Measurements from ENCODE around the gene HLA-DMB. TPM values are rescaled to one million over a fixed set of nuclear protein-coding genes. Genes with fewer than 3 reads are reported as not detected.

HLA-DMB gene
- total RNA-seq, 1 experiment from 2014 or later, result 35.9 TPM

DNA sequence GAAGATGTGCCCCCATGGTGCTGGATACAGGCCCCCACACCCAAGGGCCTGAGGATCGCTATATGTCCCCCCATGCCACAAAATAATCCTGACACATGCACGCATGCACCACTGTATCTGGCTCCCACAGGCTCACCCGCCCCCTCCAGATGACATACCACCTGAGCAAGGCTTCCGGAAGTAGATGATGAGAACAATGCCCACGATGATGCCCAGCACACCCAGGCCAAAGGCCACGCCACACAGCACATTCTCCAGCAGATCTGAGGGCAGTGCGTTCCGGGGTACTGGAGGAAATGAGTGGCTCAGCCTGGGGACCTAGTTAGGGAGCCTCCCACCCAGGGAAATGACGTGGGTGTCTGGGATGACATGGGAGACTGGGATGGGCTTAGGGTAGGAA, 8.3 kb upstream of the HLA-DMB start:
- peaks cover 2% of the 10 kb centered on the region for H3K9me3 Mint-ChIP-seq (ENCODE audit: low read depth, unreplicated experiment)
- TF ChIP-seq, protein P1, sequence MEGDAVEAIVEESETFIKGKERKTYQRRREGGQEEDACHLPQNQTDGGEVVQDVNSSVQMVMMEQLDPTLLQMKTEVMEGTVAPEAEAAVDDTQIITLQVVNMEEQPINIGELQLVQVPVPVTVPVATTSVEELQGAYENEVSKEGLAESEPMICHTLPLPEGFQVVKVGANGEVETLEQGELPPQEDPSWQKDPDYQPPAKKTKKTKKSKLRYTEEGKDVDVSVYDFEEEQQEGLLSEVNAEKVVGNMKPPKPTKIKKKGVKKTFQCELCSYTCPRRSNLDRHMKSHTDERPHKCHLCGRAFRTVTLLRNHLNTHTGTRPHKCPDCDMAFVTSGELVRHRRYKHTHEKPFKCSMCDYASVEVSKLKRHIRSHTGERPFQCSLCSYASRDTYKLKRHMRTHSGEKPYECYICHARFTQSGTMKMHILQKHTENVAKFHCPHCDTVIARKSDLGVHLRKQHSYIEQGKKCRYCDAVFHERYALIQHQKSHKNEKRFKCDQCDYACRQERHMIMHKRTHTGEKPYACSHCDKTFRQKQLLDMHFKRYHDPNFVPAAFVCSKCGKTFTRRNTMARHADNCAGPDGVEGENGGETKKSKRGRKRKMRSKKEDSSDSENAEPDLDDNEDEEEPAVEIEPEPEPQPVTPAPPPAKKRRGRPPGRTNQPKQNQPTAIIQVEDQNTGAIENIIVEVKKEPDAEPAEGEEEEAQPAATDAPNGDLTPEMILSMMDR (IDR thresholded peaks at IDR 0.05; ENCODE audit: unreplicated experiment), result no peak
- CTCF ChIA-PET, result interaction anchor here (2.4 kb wide), 1 partner anchor 63 kb away, joined by 8 read pairs; no protein-coding TSS in a partner anchor
- peaks cover 21% of the 10 kb centered on the region for H3K36me3 Mint-ChIP-seq (ENCODE audit: insufficient read depth, unreplicated experiment)
- no peak overlapping the region for H3K4me3 Mint-ChIP-seq (ENCODE audit: low read depth, unreplicated experiment)
- no peak for DNase-seq
- peaks cover 43% of the 10 kb centered on the region for H3K4me1 Mint-ChIP-seq (ENCODE audit: low read depth, unreplicated experiment)
- intact Hi-C loops (cut with micrococcal nuclease; ENCODE audit: unreplicated experiment), result no loop called here
- no peak overlapping the region for H3K27ac Mint-ChIP-seq (ENCODE audit: unreplicated experiment)
- no peaks in the 10 kb centered on the region for H3K27me3 Mint-ChIP-seq (ENCODE audit: unreplicated experiment)
- no TSS peak for BruUV-seq (replicated peaks)

DNA sequence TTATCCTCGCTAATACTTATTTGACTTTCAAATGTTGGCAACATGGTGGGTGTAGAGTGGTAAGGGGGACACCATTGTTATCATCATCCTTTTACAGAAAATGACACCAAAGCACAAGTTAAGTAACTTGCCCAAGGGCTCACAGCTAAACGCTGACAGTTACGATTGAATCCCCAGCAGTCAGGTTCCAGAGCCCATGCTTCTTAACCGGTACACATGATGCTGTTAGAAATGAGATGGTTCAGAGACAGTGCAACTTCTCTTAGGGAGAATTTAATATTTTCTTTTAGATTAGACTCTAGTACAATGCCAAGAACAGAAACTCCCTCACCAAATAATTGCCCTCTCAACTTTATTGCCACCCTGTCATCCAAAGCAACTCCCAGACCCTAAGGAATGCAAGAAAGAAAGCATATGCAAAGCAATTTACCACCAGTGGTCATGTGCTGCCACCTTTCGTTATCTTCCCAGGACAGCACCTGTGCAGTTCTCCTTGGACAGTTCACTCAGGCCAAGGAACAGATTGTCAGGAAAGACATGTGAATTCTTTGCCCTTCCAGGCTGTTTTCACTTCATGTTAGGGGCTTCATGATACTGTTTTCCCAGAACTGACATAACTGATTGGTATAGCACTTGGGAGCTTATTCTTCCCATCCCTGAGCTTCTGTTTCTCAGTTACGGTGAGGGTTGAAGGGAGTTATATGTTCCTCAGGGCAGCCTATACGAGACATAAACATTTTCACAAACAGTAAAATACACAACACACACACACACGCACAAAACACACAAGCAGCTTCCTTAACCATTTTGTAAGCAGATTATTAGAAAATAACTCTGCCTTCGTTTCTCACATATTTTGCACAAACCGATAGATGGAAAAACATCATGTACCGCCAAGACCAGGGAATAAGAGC, 7.0 kb upstream of the HLA-DMB start:
- Mint-ChIP-seq H3K4me1 (ENCODE audit: low read depth, unreplicated experiment) (peaks cover 31% of the 10 kb centered on the region), H3K27me3 (ENCODE audit: unreplicated experiment) (no peaks in the 10 kb centered on the region), H3K36me3 (ENCODE audit: insufficient read depth, unreplicated experiment) (peaks cover 14% of the 10 kb centered on the region), H3K4me3 (ENCODE audit: low read depth, unreplicated experiment) (no peak overlapping the region), H3K27ac (ENCODE audit: unreplicated experiment) (no peak overlapping the region), H3K9me3 (ENCODE audit: low read depth, unreplicated experiment) (peaks cover 2% of the 10 kb centered on the region)
- peak; percentile 81 for DNase-seq
- BruUV-seq (replicated peaks), result no TSS peak
- CTCF ChIA-PET, result interaction anchor here (0.6 to 2.4 kb wide), 8 partner anchors 8 to 503 kb away, joined by 3 to 11 read pairs (median 4); partner anchors contain the start of gene TAP2
- intact Hi-C loops (cut with micrococcal nuclease; ENCODE audit: unreplicated experiment), result loop anchor here (1.0 kb wide), 1 partner anchor 63 kb away; no protein-coding TSS in a partner anchor
- TF ChIP-seq, protein P1 (IDR thresholded peaks at IDR 0.05; ENCODE audit: unreplicated experiment), result peak; percentile 96

DNA sequence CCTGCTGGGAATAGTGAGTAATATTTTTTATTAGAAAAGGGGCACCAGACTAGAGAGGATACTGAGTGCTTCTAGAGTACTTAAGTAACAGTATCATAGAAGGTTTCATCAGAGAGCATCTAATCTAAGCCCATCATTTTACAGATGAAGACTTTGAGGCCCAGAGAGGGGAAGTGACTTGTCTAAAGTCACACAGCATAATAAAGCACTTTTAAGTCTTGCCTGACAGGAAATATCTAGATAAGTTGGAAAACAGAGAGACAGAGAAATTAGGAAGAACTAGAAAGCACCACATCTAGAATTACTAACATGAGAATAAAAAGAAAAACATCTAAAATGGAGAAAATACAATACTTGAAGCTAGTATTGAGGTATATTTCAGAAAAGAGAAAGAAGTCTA, 6.1 kb upstream of the HLA-DMB start:
- H3K4me1 Mint-ChIP-seq (ENCODE audit: low read depth, unreplicated experiment), result peaks cover 28% of the 10 kb centered on the region
- H3K36me3 Mint-ChIP-seq (ENCODE audit: insufficient read depth, unreplicated experiment), result peaks cover 8% of the 10 kb centered on the region
- peaks cover 2% of the 10 kb centered on the region for H3K9me3 Mint-ChIP-seq (ENCODE audit: low read depth, unreplicated experiment)
- intact Hi-C loops (cut with micrococcal nuclease; ENCODE audit: unreplicated experiment), result loop anchor here (1.0 kb wide), 1 partner anchor 62 kb away; no protein-coding TSS in a partner anchor
- no peak overlapping the region for H3K4me3 Mint-ChIP-seq (ENCODE audit: low read depth, unreplicated experiment)
- TF ChIP-seq, protein P1 (IDR thresholded peaks at IDR 0.05; ENCODE audit: unreplicated experiment), result no peak
- no peak overlapping the region for H3K27ac Mint-ChIP-seq (ENCODE audit: unreplicated experiment)
- CTCF ChIA-PET, result interaction anchor here (0.6 to 2.4 kb wide), 5 partner anchors 8 to 61 kb away, joined by 4 to 11 read pairs (median 5); no protein-coding TSS in a partner anchor
- BruUV-seq (replicated peaks), result no TSS peak
- DNase-seq, result no peak
- H3K27me3 Mint-ChIP-seq (ENCODE audit: unreplicated experiment), result no peaks in the 10 kb centered on the region

DNA sequence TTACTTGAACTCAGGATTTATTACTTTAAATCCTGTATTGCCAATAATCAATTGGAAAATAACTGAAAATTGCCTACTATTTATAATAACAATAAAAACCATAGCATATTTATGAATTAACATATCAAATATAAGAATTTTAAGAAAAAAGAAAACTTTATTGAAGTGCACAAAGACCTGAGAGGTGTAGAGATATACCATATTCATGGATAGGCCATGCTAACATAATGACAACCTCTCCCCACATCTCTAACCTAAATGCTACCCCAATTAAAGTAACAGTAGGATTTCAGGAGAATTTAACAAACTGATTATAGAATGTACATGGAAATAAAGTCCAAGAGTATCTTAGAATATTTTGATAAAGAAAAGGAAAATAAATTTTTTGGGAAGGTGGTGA, 5.1 kb upstream of the HLA-DMB start:
- Mint-ChIP-seq H3K27me3 (ENCODE audit: unreplicated experiment) (no peaks in the 10 kb centered on the region), H3K4me1 (ENCODE audit: low read depth, unreplicated experiment) (peaks cover 37% of the 10 kb centered on the region), H3K9me3 (ENCODE audit: low read depth, unreplicated experiment) (peaks cover 2% of the 10 kb centered on the region), H3K36me3 (ENCODE audit: insufficient read depth, unreplicated experiment) (peaks cover 10% of the 10 kb centered on the region), H3K27ac (ENCODE audit: unreplicated experiment) (no peak overlapping the region), H3K4me3 (ENCODE audit: low read depth, unreplicated experiment) (no peak overlapping the region)
- CTCF ChIA-PET, result no interaction called here
- BruUV-seq (replicated peaks), result no TSS peak
- DNase-seq, result no peak
- TF ChIP-seq, protein P1 (IDR thresholded peaks at IDR 0.05; ENCODE audit: unreplicated experiment), result no peak
- intact Hi-C loops (cut with micrococcal nuclease; ENCODE audit: unreplicated experiment), result no loop called here

All from Calu3 (cell line).